GM23338 (cell line): ENCODE data around the gene ZNF792. TPM values are rescaled to one million over a fixed set of nuclear protein-coding genes. Genes with fewer than 3 reads are reported as not detected.

Experiments used
- CREB1 ChIP-seq: fragments of 250-450 bp; sonication (Bioruptor Pico); IDR thresholded peaks from 2 replicates; pipeline ENCODE4 v1.5.0; 2020; ENCODE audit warnings: low read depth, mild to moderate bottlenecking, moderate library complexity
- EZH2 ChIP-seq: fragments of 200-600 bp; sonication (generic); IDR thresholded peaks from one replicate; pipeline ENCODE4 v1.8.0; 2017; ENCODE audit warnings: antibody characterized with exemption, mild to moderate bottlenecking, low read depth; ENCODE audit not compliant: unreplicated experiment
- NANOG ChIP-seq: IDR thresholded peaks from 2 replicates; pipeline ENCODE4 v1.6.1; 2016; ENCODE audit warnings: antibody characterized with exemption, borderline replicate concordance
- POLR2AphosphoS5 ChIP-seq: IDR thresholded peaks from 2 replicates; pipeline ENCODE4 v1.6.1; 2016; ENCODE audit warnings: antibody characterized with exemption, low read depth
- ZNF331 ChIP-seq: fragments of 250-450 bp; sonication (Bioruptor Pico); IDR thresholded peaks from 2 replicates; pipeline ENCODE4 v1.5.0; 2020; ENCODE audit warnings: low read depth, mild to moderate bottlenecking, moderate library complexity
- polyA plus RNA-seq: library from polyadenylated mRNA; unstranded; fragments of >200 nt; fragmentation: Nextera tagmentation; extraction: Ambion mirVana; gene quantifications from 2 replicates; pipeline ENCODE4 v1.2.1, GENCODE V29; 2016
- total RNA-seq: library from RNA; depleted of rRNA; stranded (reverse); fragments of >200 nt; shearing (Covaris generic); gene quantifications from 2 replicates; pipeline ENCODE4 v1.2.3, GENCODE V29; 2014
- TF ChIP-seq, protein P1 (sequence below): fragments of 250-450 bp; sonication (Bioruptor Pico); IDR thresholded peaks from 2 replicates; pipeline ENCODE4 v1.5.0; 2020; ENCODE audit warnings: mild to moderate bottlenecking, moderate library complexity
- TF ChIP-seq, protein P2 (sequence below): IDR thresholded peaks from one replicate; pipeline ENCODE4 v1.6.1; 2018; ENCODE audit warnings: antibody characterized with exemption; ENCODE audit not compliant: unreplicated experiment

The ZNF792 gene
- total and polyA plus RNA-seq, 2 experiments from 2014 or later, result 1.3 to 12.8 TPM

GRCh38 chr19:34936184-34936583 is 27.8 kb downstream of the ZNF792 start (continued):
- TF ChIP-seq, protein P1, sequence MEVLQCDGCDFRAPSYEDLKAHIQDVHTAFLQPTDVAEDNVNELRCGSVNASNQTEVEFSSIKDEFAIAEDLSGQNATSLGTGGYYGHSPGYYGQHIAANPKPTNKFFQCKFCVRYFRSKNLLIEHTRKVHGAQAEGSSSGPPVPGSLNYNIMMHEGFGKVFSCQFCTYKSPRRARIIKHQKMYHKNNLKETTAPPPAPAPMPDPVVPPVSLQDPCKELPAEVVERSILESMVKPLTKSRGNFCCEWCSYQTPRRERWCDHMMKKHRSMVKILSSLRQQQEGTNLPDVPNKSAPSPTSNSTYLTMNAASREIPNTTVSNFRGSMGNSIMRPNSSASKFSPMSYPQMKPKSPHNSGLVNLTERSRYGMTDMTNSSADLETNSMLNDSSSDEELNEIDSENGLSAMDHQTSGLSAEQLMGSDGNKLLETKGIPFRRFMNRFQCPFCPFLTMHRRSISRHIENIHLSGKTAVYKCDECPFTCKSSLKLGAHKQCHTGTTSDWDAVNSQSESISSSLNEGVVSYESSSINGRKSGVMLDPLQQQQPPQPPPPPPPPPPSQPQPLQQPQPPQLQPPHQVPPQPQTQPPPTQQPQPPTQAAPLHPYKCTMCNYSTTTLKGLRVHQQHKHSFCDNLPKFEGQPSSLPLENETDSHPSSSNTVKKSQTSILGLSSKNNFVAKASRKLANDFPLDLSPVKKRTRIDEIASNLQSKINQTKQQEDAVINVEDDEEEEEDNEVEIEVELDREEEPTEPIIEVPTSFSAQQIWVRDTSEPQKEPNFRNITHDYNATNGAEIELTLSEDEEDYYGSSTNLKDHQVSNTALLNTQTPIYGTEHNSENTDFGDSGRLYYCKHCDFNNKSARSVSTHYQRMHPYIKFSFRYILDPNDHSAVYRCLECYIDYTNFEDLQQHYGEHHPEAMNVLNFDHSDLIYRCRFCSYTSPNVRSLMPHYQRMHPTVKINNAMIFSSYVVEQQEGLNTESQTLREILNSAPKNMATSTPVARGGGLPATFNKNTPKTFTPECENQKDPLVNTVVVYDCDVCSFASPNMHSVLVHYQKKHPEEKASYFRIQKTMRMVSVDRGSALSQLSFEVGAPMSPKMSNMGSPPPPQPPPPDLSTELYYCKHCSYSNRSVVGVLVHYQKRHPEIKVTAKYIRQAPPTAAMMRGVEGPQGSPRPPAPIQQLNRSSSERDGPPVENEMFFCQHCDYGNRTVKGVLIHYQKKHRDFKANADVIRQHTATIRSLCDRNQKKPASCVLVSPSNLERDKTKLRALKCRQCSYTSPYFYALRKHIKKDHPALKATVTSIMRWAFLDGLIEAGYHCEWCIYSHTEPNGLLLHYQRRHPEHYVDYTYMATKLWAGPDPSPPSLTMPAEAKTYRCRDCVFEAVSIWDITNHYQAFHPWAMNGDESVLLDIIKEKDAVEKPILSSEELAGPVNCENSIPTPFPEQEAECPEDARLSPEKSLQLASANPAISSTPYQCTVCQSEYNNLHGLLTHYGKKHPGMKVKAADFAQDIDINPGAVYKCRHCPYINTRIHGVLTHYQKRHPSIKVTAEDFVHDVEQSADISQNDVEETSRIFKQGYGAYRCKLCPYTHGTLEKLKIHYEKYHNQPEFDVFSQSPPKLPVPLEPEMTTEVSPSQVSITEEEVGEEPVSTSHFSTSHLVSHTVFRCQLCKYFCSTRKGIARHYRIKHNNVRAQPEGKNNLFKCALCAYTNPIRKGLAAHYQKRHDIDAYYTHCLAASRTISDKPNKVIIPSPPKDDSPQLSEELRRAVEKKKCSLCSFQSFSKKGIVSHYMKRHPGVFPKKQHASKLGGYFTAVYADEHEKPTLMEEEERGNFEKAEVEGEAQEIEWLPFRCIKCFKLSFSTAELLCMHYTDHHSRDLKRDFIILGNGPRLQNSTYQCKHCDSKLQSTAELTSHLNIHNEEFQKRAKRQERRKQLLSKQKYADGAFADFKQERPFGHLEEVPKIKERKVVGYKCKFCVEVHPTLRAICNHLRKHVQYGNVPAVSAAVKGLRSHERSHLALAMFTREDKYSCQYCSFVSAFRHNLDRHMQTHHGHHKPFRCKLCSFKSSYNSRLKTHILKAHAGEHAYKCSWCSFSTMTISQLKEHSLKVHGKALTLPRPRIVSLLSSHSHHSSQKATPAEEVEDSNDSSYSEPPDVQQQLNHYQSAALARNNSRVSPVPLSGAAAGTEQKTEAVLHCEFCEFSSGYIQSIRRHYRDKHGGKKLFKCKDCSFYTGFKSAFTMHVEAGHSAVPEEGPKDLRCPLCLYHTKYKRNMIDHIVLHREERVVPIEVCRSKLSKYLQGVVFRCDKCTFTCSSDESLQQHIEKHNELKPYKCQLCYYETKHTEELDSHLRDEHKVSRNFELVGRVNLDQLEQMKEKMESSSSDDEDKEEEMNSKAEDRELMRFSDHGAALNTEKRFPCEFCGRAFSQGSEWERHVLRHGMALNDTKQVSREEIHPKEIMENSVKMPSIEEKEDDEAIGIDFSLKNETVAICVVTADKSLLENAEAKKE (CRISPR knock-in tag), result no peak
- TF ChIP-seq POLR2AphosphoS5 (no peak), NANOG (no peak), CREB1 (CRISPR knock-in tag) (no peak), EZH2 (no peak), ZNF331 (CRISPR knock-in tag) (no peak)
- TF ChIP-seq, protein P2, sequence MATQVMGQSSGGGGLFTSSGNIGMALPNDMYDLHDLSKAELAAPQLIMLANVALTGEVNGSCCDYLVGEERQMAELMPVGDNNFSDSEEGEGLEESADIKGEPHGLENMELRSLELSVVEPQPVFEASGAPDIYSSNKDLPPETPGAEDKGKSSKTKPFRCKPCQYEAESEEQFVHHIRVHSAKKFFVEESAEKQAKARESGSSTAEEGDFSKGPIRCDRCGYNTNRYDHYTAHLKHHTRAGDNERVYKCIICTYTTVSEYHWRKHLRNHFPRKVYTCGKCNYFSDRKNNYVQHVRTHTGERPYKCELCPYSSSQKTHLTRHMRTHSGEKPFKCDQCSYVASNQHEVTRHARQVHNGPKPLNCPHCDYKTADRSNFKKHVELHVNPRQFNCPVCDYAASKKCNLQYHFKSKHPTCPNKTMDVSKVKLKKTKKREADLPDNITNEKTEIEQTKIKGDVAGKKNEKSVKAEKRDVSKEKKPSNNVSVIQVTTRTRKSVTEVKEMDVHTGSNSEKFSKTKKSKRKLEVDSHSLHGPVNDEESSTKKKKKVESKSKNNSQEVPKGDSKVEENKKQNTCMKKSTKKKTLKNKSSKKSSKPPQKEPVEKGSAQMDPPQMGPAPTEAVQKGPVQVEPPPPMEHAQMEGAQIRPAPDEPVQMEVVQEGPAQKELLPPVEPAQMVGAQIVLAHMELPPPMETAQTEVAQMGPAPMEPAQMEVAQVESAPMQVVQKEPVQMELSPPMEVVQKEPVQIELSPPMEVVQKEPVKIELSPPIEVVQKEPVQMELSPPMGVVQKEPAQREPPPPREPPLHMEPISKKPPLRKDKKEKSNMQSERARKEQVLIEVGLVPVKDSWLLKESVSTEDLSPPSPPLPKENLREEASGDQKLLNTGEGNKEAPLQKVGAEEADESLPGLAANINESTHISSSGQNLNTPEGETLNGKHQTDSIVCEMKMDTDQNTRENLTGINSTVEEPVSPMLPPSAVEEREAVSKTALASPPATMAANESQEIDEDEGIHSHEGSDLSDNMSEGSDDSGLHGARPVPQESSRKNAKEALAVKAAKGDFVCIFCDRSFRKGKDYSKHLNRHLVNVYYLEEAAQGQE, result no peak
